Left colon (tissue), 2 donors: ENCODE results near the gene IDUA. TPM values are rescaled to one million over a fixed set of nuclear protein-coding genes. Genes with fewer than 3 reads are reported as not detected.
A peak's percentile ranks its signal among the peaks of the same experiment; 100 is the strongest.

ENCODE experiments used
- ATAC-seq: fragments of 200-7000 bp; cut with Tn5 transposase; one replicate; pipeline ENCODE4 v1.9.1; 2020; ENCODE audit warnings: mild to moderate bottlenecking, moderate library complexity
- DNase-seq, 2 donors: peaks; one replicate each; pipeline ENCODE4 v3.0.0-alpha.2; 2020
- intact Hi-C, 2 donors: fragments of 100-400 bp; cut with DNase I in 1 of 2; cut with micrococcal nuclease in 1 of 2; formaldehyde crosslinking; loops; one replicate each; pipeline versions ENCODE4 v1.11.2 to v1.14.0; 2022; cut with DNase I, micrococcal nuclease
- total RNA-seq, 2 donors: library from RNA; stranded (reverse); fragmentation: NEBNext Ultra II Directional; extraction: Animal tissue kit (Norgen Biotek cat#: 25700); gene quantifications; one replicate each; pipeline ENCODE4 v1.2.1, GENCODE V29; 2021
- donor health status: DM: no; HTN: no; CAD: no.
- donor health status: DM: yes; HTN: yes; CAD: no.

IDUA gene
- total RNA-seq, 2 donors from 2014 or later, result 28.7 to 40.9 TPM

- ATAC-seq (no peak), DNase-seq (no peak)
- intact Hi-C loops, result no loop called here
These were observed 31.5 kb upstream of the IDUA start for GRCh38 chr4:955161-955921.

DNA sequence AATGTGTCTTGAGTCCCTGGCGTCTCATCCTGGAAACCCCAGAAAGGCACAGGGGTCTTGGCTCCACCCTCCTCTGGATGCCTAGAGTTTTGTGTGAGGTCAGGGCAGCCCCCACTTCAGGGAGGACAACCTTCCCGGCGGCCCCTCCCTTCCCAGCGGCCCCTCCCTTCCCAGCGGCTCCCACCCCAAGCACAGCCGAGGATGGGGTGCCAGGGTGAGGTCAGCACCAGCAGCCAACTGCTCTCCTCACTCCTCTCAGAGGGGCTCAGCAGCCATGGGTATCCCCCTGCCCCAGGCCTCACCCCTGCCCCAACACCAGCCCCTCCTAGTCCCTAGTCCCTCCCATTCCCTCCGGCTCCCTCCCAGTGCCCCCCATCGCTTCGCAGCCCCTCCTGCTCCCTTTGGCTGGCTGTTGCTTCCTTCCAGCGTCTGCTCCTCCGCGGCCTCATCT is 30.9 kb upstream of the IDUA start:
- ATAC-seq, result no peak
- no peak for DNase-seq
- intact Hi-C loops, result no loop called here

DNA sequence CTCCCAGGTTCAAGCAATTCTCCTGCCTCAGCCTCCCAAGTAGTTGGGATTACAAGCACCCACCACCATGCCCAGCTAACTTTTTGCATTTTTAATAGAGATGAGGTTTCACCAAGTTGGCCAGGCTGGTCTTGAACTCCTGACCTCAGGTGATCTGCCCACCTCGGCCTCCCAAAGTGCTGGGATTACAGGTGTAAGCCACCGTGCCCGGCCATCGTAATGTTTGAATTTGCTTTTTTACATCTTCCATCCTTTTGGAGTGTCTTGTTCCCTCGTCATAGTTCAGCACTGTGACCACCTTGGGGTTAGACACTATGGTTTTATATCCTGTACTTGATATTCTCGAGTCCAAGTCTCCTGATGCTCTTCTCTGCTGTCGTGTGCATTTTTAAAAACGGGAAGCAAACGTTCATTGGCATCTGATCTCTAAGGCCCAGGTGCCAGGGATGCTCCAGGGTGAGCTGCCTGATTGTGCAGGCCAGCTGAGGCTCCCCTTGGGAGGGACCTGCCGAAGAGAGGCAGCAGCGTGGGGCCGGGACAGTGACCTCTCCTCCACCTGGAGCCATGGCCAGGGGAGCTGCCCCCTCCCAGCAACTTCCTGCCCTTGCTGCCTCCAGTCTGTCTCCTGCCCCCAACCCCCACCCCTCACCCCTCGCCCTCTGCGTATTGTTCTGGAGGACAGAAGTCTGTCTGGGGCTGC is 30.2 kb upstream of the IDUA start:
- no peak for DNase-seq
- ATAC-seq, result no peak
- intact Hi-C loops, result no loop called here

- ATAC-seq (no peak), DNase-seq (no peak)
These were observed 29.6 kb upstream of the IDUA start for GRCh38 chr4:957231-957580.

DNA sequence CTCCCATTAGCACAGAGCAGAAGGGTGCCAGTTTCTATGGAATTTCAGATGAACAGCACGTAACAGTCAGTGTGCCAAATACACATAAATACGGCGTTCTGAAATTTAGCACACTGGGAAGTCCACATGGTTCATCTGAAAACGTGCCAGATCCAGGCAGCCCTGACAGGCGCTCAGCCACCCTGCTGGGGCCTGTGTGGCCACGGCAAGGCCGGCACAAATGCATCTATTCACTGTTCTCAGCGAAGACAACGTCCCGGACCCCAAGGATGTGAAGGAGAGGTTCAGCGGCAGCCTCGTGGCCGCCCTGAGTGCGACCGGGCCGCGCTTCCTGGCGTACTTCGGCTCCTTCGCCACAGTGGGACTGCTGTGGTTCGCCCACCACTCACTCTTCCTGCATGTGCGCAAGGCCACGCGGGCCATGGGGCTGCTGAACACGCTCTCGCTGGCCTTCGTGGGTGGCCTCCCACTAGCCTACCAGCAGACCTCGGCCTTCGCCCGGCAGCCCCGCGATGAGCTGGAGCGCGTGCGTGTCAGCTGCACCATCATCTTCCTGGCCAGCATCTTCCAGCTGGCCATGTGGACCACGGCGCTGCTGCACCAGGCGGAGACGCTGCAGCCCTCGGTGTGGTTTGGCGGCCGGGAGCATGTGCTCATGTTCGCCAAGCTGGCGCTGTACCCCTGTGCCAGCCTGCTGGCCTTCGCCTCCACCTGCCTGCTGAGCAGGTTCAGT is 29.1 kb upstream of the IDUA start:
- intact Hi-C loops, result no loop called here
- DNase-seq (no peak), ATAC-seq (no peak)

More at GRCh38 chr4:957231-957580, 29.6 kb upstream of the IDUA start:
- intact Hi-C loops, result no loop called here

GRCh38 chr4:958314-958665 is 28.6 kb upstream of the IDUA start:
- no peak for ATAC-seq
- DNase-seq, result no peak
- intact Hi-C loops, result no loop called here

- no peak for DNase-seq
- ATAC-seq, result no peak
These were observed 28.0 kb upstream of the IDUA start for GRCh38 chr4:958696-959337.

DNA sequence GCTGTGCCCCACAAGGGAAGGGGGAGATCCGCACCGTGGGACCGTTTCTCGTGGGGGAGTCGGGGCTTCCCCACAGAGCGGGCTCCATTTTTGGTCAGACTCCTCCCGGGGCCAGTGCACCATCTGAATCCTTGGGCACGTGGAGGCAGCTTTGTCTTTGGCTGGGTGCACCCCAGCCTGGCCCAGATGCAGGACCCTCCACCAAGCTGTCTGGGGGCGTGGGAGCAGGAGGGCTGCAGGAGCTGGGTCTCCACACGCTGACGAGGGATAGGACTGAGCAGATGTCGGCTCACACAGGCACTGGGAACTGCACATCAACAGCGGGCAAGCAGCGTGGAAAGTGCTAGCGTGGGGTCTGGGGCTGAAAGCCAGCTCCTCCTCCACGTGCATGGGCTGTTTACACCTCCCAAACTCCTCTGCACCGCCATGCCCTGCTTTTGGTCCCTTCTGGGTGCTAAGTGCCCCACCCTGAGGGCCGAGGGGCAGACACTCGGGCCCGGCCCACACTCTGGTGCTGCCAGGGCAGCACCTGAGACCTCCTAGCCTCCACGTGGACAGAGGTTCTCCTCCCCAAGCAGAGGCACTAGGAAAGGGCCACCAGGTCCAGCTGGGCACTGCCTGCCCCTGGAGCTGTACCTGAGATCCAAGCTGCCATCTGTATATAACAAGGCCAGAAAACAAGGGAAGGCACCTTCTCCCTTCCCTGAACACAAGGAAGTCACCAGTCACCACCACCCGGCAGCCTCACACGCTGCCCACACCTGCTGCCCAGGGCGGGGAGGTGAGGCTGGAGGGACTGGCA is 27.3 kb upstream of the IDUA start:
- DNase-seq, result no peak
- intact Hi-C loops, result no loop called here
- ATAC-seq, result no peak

More at GRCh38 chr4:958696-959337, 28.0 kb upstream of the IDUA start:
- intact Hi-C loops, result no loop called here

- no peak for DNase-seq
- intact Hi-C loops, result no loop called here
- no peak for ATAC-seq
These were observed 26.7 kb upstream of the IDUA start for GRCh38 chr4:960140-960635.

DNA sequence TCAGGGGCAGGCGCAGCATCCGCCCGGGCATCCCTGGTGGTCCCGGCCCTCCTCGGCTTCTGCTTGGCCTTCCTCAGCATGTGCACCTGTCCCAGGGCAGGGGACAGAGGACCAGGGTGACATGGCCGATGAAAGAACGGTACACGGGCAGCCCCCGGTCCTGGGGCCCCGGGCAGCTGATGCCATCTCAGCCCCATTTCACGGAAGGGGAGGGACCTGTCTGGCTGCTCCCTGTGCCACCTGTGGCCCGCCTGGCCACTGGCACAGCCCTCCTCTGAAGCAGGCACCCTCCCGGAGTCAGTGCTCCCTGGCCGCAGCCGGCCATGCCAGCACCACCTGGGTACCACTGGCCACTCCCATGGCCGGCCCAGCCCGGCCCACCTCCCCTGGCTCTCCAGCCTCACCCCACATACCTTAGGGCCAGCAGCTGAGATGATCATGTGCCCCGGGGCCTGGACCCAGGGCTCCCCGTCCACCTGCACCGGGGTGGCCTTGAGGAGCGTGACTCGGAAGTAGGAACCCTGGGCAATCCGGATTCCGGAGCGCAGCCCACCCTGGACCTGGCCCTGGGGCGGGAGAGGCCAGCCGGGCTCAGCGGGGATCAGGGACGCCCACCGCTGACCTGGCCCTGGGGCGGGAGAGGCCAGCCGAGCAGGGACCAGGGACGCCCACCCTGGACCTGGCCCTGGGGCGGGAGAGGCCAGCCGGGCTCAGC is 26.1 kb upstream of the IDUA start:
- ATAC-seq (no peak), DNase-seq (no peak)
- intact Hi-C loops, result no loop called here

- intact Hi-C loops, result no loop called here
- ATAC-seq, result peak; percentile 70
- DNase-seq, result peak; percentile 64 to 77
These were observed 25.3 kb upstream of the IDUA start for GRCh38 chr4:961351-962230.

DNA sequence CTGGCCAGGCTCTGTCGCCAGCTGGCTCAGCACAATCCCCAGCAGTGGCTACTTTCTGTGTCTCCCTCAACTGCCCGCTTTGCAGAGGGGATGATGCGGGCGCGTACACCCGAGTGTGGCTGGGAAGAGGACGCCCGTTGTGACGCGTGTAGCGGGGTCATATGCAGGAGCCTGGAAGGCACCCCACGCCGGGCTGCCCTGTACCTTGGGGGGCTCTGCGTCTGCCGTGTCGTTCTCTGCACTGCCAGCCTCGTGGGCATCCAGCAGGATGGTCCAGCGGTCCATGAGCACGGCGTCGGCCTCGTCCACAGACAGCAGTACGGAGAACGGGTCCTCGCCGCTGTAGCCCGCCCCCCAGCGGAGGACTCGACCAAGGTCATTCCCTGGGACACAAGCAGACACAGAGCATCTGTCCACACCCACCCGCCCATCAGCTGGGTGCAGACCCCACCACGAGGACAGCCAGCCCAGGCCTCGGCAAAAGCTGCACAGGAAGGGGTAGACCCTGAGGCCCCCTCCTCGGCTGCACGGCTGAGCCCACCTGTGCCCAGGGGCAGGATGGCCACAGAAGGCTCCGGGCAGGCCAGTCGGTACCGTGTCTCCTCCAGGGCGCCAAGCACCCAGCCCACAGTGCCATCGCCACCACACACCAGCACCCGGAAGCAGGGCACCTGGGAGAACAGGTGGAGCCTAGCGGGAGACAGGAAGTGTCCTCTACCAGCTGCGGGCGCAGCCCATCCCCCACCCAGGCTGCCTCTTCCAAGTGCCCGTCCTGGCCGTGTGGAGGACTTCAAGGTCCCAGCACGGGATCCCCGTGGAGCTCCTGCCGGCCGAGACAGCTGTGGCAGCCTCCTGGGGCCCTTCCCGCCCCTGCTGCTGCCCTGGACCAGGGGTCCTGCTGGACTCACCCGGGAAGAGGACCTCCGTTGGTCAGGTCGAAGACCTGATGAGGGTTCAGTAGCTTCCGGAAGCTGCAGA is 24.3 kb upstream of the IDUA start:
- peak; percentile 75 to 87 for DNase-seq
- peak; percentile 80 for ATAC-seq
- intact Hi-C loops, result no loop called here

GRCh38 chr4:963276-964225 is 23.3 kb upstream of the IDUA start:
- intact Hi-C loops, result no loop called here
- ATAC-seq (peak; percentile 70), DNase-seq (peak; percentile 52 to 64)

DNA sequence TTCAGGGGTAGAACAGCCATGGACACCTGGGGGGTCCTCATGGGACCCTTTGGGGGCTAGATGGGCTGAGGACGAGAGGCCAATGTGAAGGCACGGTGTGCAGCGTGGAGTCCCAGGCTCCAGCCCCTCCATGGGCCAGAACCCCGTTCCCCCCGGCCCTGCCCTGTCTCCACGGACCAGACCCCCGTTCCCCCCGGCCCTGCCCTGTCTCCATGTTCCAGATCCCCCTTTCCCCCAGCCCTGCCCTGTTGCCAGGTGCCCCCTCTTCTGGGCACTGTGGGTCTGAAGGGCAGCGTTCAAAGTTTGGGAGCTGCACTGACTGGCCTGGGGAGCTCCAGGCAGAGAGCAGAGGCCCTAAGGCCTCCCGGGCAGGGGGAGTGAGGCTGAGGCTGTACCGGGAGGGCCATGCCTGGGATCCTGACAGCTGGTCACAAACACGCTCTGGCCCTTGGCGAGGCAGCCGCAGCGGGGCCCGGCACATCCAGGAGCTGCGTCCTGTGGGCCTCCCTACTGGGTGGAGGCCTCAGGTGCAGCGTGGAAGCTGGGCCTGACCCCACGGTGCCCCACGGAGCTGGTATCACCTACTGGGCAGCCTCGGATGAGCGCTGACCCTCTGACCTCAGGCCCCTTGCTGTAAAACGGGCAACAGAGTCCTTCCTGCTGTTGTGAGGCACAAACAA is 22.4 kb upstream of the IDUA start:
- no peak for ATAC-seq
- intact Hi-C loops, result no loop called here

More for the DNA sequence above, 22.4 kb upstream of the IDUA start:
- DNase-seq, result no peak
